ENCODE measurements around the gene ITIH1.

- TF ChIP-seq CTCF (IDR thresholded peaks at IDR 0.05) (no peak), POLR2A (IDR thresholded peaks at IDR 0.05) (no peak)
These were observed 36.4 kb downstream of the ITIH1 start for GRCh38 chr3:52813810-52814209.

Measured in transverse colon (tissue), 3 donors.